Transverse colon (tissue), 4 donors: ENCODE results near the gene N4BP2L1. TPM values are rescaled to one million over a fixed set of nuclear protein-coding genes. Genes with fewer than 3 reads are reported as not detected.
A peak's percentile ranks its signal among the peaks of the same experiment; 100 is the strongest.

Experiments used
- DNase-seq: peaks from one replicate; pipeline ENCODE4 v3.0.0-alpha.2; 2019
- H3K27ac ChIP-seq, 4 donors: fragments of 200-600 bp; sonication (generic); 2 replicates each; pipeline ENCODE4 v1.5.1; 2016 to 2018; ENCODE audit warnings: inconsistent platforms in 4 of 4
- H3K27me3 ChIP-seq: fragments of 200-600 bp; sonication (generic); 2 replicates; pipeline ENCODE4 v1.5.1; 2017; ENCODE audit warnings: inconsistent platforms
- H3K36me3 ChIP-seq, 4 donors: fragments of 200-600 bp; sonication (generic); 2 replicates each; pipeline ENCODE4 v1.5.1; 2017 to 2019; ENCODE audit warnings: inconsistent platforms in 4 of 4
- H3K4me1 ChIP-seq, 4 donors: fragments of 200-600 bp; sonication (generic); 2 replicates each; pipeline ENCODE4 v1.5.1; 2017 to 2020; ENCODE audit warnings: inconsistent platforms in 4 of 4
- H3K4me3 ChIP-seq, 4 donors: fragments of 200-600 bp; sonication (generic); 1 replicate in 1 of 4; 2 replicates in 3 of 4; pipeline versions ENCODE4 v1.5.1 to v1.6.1; 2017 to 2019; ENCODE audit warnings: inconsistent platforms in 4 of 4
- H3K9me3 ChIP-seq, 2 donors: fragments of 200-600 bp; sonication (generic); 2 replicates each; pipeline ENCODE4 v1.5.1; 2017 to 2019; ENCODE audit warnings: inconsistent platforms in 2 of 2
- EP300 ChIP-seq: sonication (generic); formaldehyde crosslinking; IDR thresholded peaks from one replicate; pipeline ENCODE4 v1.6.1; 2017; ENCODE audit warnings: antibody characterized with exemption, low read depth
- POLR2A ChIP-seq: fragments of 450-650 bp; IDR thresholded peaks from one replicate; pipeline ENCODE4 v1.6.1; 2016; ENCODE audit warnings: antibody characterized with exemption, mild to moderate bottlenecking, moderate library complexity
- POLR2AphosphoS5 ChIP-seq, 3 donors: sonication (generic); formaldehyde crosslinking; IDR thresholded peaks; one replicate each; pipeline ENCODE4 v1.6.1; 2016; ENCODE audit warnings: antibody characterized with exemption in 3 of 3
- WGBS, 2 donors: methylation state at CpG; one replicate each; pipeline ENCODE4 v1.1.5; 2018; ENCODE audit warnings: low coverage in 1 of 2; 5-methylcytosine and 5-hydroxymethylcytosine counted together
- in situ Hi-C, 4 donors: fragments of 200-750 bp; cut with MboI; loops; one replicate each; pipeline versions ENCODE4 v1.15.0 to v1.15.1; 2017; ENCODE audit warnings: low sequenced_read_pairs in 3 of 4, low pct_ligation_motif_present in 1 of 4, low pct_unique_long_range_greater_than_20kb in 1 of 4
- intact Hi-C: fragments of 100-400 bp; cut with DNase I; formaldehyde crosslinking; loops from one replicate; pipeline ENCODE4 v1.15.1; 2023; ENCODE audit warnings: low total_unique reads
- total RNA-seq, 4 donors: library from RNA; depleted of rRNA; stranded (reverse); fragments of >200 nt; gene quantifications; one replicate each; pipeline ENCODE4 v1.1.0, GENCODE V29; 2016
- TF ChIP-seq, protein P1 (sequence below), 5 experiments: fragments of 200-600 bp in 3 of 5; fragments of 450-650 bp in 2 of 5; sonication (generic) in 3 of 5; IDR thresholded peaks; 1 replicate in 2 of 5; 2 replicates in 3 of 5; pipeline ENCODE4 v1.5.1; 2016 to 2017; ENCODE audit warnings: antibody characterized with exemption in 5 of 5, inconsistent platforms in 3 of 5, mild to moderate bottlenecking in 2 of 5, moderate library complexity in 1 of 5

Gene N4BP2L1
- 10 to 100 TPM in 2 of 4 donors, 1 to 10 TPM in 2; 1.5 to 25.1 (median 8.9) TPM for total RNA-seq

GRCh38 chr13:32427852-32428580 is at the start of gene N4BP2L1:
N4BP2L1 (minus strand) TSS chr13:32428130; CDS start chr13:32428082, 48 bp downstream.
- Histone ChIP-seq H3K4me1 (peaks cover 5 to 33% (median 15%) of the 10 kb centered on the region in 4 donors), H3K27me3 (no peaks in the 10 kb centered on the region), H3K27ac (peak within 1 kb of the TSS; percentile 91 to 94 (median 93)), H3K36me3 (no peaks in the 10 kb centered on the region), H3K4me3 (peak within 1 kb of the TSS; percentile 70 to 99 (median 75)), H3K9me3 (no peaks in the 10 kb centered on the region)
- 0% methylated on average over 9 of the region's 40 CpGs; no CpG with 5 or more reads in 1 of the 2 donors for WGBS, 2 donors
- intact Hi-C loops, result no loop called here
- peak; percentile 88 to 92 (median 91) for TF ChIP-seq POLR2AphosphoS5 (IDR thresholded peaks at IDR 0.05)
- TF ChIP-seq, protein P1, sequence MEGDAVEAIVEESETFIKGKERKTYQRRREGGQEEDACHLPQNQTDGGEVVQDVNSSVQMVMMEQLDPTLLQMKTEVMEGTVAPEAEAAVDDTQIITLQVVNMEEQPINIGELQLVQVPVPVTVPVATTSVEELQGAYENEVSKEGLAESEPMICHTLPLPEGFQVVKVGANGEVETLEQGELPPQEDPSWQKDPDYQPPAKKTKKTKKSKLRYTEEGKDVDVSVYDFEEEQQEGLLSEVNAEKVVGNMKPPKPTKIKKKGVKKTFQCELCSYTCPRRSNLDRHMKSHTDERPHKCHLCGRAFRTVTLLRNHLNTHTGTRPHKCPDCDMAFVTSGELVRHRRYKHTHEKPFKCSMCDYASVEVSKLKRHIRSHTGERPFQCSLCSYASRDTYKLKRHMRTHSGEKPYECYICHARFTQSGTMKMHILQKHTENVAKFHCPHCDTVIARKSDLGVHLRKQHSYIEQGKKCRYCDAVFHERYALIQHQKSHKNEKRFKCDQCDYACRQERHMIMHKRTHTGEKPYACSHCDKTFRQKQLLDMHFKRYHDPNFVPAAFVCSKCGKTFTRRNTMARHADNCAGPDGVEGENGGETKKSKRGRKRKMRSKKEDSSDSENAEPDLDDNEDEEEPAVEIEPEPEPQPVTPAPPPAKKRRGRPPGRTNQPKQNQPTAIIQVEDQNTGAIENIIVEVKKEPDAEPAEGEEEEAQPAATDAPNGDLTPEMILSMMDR (IDR thresholded peaks at IDR 0.05), result no peak
- peak; percentile 87 for TF ChIP-seq POLR2A
- in situ Hi-C loops, result no loop called here
- DNase-seq, result peak; percentile 85

- TF ChIP-seq, protein P1 (IDR thresholded peaks at IDR 0.05), result no peak
- no peak for TF ChIP-seq POLR2A
- intact Hi-C loops, result no loop called here
- 90 to 100% methylated on average over 2 to 5 of the region's 5 CpGs for WGBS, 2 donors
- Histone ChIP-seq H3K4me3 (no peak overlapping the region), H3K27me3 (no peaks in the 10 kb centered on the region), H3K27ac (no peak overlapping the region), H3K9me3 (no peaks in the 10 kb centered on the region), H3K36me3 (no peaks in the 10 kb centered on the region), H3K4me1 (no peaks in the 10 kb centered on the region)
- DNase-seq, result no peak
- in situ Hi-C loops, result no loop called here
Observed at GRCh38 chr13:32476892-32477291, 49.0 kb upstream of the N4BP2L1 start.

- WGBS, 2 donors, result 84 to 88% methylated on average over 1 to 2 of the region's 2 CpGs
- Histone ChIP-seq H3K4me1 (no peaks in the 10 kb centered on the region), H3K27ac (no peak overlapping the region), H3K9me3 (no peaks in the 10 kb centered on the region), H3K36me3 (no peaks in the 10 kb centered on the region), H3K27me3 (no peaks in the 10 kb centered on the region), H3K4me3 (no peak overlapping the region)
- in situ Hi-C loops (no loop called here), intact Hi-C loops (no loop called here)
- TF ChIP-seq POLR2AphosphoS5 (IDR thresholded peaks at IDR 0.05), result no peak
- TF ChIP-seq EP300, result no peak
- TF ChIP-seq POLR2A, result no peak
- TF ChIP-seq, protein P1 (IDR thresholded peaks at IDR 0.05), result no peak
- no peak for DNase-seq
Observed at GRCh38 chr13:32476021-32476731, 48.2 kb upstream of the N4BP2L1 start.

DNA sequence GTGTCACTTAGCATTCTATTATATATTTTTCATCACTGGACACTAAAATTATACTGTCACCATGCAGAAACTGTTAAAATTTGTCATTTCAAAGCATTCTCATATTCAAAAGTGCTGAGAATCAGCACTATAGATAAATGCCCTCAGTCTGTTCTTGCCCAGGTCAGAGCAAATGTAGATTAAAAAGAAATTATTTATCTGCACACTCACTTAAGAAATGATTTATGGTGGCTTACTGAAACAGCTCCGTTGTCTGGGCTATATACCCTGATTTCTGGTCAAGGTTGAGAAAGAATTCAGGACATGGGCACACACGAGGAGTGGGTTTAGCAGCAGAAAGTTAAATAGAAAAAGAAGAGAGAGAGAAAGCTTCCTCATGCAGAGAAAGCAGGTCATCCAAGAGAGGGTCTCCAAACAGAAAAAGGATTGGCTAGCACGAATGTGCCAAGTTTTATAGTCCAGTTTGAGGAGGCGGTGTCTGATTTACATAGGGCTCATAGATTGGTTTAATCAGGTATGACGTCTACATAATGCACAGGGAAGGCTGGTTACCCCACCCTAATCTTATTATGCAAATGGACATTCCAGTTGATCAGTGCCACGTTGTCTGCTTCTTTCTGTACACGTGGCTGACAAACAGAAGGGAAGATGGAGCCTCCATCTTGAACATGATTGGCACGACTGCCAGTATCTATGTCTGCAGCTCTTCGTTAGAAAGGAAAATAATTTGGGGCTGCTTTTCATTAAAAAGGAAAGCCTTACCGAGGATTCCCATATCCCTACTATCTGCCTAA is 47.3 kb upstream of the N4BP2L1 start:
- no peak overlapping the region for H3K4me3 ChIP-seq
- intact Hi-C loops (no loop called here), in situ Hi-C loops (no loop called here)
- no peaks in the 10 kb centered on the region for H3K36me3 ChIP-seq
- H3K4me1 ChIP-seq, result no peaks in the 10 kb centered on the region
- H3K27ac ChIP-seq, result no peak overlapping the region
- no peak for DNase-seq
- H3K27me3 ChIP-seq, result no peaks in the 10 kb centered on the region
- no peak for TF ChIP-seq POLR2A
- TF ChIP-seq, protein P1 (IDR thresholded peaks at IDR 0.05), result no peak
- TF ChIP-seq EP300, result no peak
- TF ChIP-seq POLR2AphosphoS5 (IDR thresholded peaks at IDR 0.05), result no peak
- WGBS, 2 donors, result 80 to 84% methylated on average over 4 to 10 of the region's 10 CpGs
- H3K9me3 ChIP-seq, result no peaks in the 10 kb centered on the region
